GM18868 (cell line): Measurements from ENCODE around the gene TBX3.

Experiments
- ATAC-seq: cut with Tn5 transposase; IDR thresholded peaks from one replicate; pipeline ENCODE4 v1.9.1; 2021; ENCODE audit warnings: mild to moderate bottlenecking, moderate library complexity; ENCODE audit not compliant: unreplicated experiment

TBX3 gene

DNA sequence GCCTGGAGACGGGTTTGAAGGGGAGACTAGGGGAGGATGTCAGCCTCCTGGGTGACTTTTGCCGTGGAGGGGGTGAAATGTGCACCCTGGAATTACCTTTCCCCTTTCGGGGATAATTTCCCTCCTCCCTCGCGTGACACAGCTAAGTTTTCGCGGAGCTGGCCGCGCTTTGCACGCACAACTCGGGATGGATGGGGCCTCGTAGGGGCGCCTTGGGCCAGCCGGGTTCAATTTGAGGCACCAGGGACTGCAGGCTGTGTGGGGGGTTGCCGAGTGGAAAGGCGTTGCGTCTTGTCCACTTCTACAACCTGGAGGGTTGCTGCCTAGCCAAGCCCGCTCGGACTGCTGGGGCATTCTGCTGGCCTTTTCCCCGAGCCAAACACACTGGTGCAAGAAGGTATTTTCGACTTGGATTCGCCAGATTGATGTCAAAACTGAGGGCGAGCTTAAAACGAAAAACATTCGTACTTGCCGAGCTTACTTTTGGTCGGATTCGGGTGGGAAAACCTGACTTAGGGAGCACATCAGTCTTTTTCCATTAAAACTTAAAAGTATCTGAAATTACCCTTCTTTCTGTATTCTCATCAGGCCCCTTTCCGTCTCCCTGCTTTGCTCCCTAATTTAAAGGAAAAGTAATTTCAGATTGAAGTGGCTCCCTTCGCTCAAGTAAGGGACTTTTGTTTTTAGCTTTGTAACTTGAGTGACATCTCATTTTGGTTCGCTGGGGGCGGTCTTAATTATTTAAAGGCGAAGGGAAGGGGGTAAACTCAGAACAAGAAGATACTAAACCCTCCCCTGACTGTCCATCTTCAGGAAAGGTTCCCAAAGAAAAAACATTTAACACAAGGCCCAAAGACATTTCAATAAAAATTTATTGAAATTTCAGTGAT lies 14.3 kb downstream of the TBX3 start:
- ATAC-seq, result no peak

DNA sequence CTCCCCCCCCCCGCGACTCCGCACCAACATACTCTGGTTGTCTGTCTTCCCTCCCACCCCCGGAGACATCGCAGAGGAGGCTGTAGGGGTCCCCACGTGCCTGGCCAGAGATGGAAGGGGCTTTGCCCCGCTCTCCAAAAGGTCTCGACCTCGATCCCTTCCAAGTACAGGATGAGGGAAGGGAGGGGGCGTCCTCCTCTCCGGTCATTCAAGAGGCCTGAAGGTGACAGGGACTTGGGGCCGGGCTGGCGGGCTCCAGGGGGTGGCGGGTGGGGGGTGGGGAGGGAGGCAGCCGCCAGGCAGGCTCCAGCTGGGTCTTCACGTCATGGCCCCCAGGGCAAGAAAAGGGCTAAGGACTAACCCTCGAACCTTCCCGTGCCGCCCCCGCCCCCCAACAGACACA lies 15.1 kb downstream of the TBX3 start:
- no peak for ATAC-seq

DNA sequence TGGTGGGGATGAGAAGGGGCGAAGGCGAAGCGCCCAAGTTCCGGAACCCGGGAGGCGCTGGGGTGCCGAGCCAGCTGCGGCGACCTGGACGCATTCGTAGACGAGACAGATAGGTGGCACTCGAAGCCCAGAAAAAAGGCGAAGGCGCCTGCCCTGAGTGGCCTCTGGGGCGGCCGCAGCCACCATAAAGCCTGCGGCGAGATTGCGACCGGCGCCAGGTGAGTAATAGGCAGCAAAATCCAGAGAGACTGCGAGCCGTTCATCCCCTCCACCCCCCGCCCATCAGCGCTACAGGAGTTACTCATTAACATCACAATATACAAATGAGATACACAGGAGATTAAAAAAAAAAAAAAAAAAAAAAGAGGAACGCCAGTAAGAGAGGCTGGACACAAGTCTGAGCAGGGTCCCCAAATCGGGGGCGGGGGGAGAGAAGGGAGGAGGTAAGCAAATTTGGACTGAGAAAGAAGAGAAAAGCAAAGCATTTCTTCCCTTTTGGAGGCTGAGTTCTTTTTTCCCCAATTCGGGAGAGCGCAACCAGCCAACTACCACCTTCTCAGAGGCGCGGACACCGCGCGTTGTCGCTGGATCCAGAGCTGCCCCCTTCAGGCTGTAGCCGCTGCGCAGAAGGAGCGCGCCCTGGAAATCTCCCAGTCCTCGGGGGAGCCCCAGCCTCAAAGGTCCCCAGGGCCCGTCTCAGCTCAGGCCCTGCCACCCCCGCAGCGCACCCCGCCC lies 15.7 kb downstream of the TBX3 start:
- ATAC-seq, result no peak

DNA sequence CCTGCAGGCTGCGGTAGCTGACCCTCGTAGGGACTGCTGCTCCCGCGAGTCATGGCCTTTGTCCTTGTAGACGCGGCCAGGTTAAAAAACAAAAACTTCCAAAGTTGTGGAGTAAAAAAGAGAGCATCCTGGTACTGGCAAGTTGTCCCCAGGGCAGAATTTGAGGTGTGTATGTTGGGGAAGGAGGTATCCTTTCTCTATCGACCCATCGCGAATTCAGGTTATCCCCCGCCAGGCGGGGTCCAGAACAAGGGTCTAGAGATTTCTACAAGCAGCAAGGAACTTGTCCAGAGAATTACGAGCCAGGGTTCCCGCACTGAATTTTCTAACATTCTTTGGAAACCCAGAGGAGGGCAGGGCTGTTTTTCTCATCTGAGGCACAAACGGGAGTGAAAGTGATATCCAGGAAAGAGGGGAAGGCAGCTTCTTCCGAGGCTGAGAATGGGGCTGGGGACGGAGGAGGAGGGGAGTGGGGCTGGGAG lies 16.3 kb downstream of the TBX3 start:
- no peak for ATAC-seq

DNA sequence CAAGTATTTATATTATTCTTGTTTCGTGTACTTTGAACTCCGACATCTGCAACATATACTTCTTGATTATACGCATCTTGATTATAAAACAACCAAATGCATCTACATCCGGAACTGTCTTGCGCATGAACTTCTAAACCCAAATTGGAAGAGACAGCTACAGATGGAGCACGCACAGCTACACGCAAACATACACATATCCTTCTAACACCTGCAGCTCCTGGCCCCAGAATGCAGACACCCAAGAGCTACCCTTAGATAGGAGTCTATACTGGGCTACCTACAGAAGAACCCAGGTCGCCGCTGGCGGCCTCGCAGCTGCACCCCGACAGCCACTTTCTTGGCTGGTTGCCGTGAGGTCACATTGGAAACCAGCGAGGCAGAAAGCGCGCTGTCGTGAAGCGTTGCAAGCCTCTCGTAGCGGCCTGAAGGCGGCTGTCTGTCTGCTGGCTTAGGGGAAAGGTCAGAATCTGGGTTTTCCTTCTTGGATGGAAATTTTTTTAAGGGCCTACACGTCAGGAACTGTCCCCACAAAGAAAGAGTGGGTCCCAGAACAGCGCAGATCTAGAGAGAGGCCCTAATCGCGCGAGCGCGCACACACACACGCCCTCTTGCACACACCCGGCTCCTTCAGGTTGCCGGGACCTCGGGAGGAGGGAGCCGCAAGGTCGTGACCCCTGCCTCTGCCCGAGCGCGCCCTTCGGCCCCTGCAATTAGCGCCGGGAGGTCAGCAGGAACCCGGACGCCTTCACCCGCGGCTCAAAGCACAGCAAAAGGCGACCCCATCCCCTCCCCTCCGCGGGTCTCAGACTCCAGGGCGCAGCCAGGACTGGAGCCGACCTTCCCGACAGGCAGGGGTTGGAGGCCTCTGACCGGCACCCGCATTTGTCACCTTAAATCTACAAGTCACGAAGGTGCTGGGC lies 17.0 kb downstream of the TBX3 start:
- no peak for ATAC-seq

DNA sequence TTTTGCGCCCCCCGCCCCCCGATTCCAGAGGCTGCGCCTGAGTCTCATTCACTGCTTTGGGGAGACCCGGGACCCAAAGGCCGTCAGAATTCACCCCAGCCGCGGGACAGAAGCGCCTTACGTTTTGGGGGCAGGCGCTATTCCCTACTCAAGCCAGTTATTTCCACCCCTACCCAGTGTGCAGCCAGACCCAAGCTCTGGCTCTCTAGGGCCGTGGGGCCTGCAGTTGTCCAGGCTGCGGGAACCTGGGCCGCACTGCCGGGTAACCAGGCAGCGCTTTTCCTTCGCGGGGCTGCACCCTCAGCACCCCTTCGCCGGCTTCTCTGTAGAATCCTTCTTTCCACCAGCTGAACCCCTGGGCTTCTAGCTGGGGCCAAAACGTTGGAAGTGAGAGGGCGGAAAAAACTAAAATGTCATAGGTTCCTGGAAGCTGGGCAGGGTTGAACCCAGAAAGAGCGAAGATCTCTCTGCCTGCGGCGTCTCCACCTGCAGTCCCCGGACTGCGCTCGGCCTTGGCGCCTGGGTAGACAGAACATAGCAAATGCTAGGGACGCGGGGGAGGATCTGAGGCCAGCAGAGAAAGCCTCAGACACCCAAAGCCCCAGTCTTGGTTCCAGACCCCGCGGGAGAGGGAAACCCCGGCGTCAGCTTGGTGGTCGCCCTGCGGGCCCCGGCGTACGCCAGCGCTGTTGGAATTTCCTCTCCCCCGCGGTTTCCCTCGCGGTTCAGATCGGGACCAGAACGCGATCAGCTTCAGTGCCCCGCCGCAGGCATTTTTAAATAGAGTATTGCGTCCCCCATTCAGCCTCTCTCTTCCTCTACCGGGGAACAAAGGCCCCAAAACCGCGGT lies 18.3 kb downstream of the TBX3 start:
- ATAC-seq, result no peak

DNA sequence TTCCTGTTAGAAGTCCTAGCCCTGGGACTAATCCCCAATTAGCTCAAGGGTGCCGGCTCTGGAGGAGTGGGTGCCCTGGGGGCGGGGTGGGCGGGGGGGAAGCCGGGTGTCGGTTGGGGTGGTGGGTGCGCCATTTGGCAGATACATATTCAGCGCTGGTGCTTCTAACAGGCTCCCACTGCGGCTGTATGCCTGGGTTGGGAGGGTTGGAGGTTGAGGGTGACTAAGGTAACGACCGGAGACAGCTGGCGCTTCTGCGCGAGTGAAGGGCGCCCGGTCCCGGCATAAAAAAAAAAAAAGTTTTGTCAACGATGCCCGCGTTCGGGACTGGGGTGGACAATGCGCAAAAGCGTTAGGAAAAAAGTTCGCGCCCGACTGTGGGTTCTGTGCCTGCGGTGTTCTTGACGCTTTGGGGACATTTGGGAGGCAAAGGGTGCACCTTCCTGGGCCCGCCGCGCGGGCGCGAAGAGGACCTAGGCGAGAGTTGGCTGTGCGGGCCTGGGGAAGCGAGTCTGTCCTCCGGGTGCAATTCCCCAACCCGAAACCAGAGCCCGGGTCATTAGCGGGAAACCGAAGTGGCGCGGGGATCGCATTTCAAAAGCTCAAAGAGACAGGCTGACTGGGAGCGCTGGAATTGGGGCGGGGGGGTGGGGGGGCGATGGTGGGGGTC lies 19.2 kb downstream of the TBX3 start:
- ATAC-seq, result no peak

DNA sequence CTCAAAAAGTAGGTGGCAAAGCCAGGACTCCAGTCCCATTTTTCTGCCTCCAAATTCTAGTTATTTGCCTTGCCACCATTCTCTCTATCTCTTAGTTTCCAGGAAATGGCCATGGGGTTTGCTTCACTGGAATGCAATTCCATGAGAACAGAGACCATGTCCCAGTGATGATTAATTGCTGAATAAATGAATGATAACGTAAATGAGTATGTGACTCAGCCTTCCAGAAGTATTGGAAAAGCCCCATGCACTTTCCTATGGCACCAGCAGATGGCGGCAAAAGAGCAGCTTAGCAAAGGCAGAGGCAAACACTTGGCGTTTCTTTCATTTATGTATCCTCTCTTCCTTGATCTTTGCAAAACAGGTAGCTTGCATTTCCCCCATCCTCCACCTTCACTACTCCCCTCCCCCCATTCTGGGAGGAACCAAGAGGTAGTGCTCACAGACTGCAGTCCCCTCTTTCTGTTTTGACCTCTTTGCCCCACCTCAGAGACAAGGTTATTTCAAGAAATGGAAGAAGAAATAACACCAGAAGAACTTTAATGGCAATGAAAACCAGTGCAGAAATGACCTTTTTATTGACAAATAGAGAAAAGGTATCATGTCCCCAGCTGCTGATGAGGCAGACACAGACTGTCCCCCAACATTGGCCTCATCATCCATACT lies 21.3 kb downstream of the TBX3 start:
- no peak for ATAC-seq

DNA sequence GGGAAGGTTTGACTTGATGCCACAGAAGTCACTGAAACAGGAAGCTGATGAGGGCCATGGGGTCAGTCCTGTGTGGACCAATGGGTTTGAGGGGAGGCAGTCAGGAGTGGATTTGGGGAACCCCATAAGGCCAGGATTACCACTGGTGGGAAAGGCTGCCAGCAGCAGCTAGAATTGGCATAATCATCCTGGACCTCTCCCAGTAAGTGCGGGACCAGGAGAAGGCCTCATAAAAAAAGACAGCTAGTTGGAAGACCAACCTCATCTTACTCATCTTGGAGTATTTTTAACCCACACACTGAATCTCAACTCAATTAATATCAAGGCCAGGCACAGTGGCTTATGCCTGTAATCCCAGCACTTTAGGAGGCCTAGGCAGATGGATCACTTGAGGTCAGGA lies 22.7 kb downstream of the TBX3 start:
- ATAC-seq, result no peak

DNA sequence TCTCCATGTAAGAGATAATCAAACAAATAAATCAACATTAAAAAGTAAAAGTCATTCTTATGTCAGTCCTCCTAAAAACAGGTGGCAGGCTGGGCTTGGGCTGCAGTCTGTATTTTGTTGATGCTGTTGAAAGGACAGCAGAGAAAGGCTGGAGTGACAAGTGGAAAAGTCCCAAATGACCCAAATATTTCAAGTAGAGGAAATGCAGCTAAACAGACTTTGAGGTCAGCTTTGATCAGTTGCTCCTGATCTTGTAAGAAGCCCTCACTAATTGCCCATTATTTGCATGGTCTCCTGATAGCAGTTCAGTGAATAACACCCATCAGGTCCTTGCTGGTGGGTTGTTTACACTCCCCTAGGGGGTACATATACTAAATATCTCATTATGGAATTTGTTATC lies 24.9 kb downstream of the TBX3 start:
- ATAC-seq, result no peak

DNA sequence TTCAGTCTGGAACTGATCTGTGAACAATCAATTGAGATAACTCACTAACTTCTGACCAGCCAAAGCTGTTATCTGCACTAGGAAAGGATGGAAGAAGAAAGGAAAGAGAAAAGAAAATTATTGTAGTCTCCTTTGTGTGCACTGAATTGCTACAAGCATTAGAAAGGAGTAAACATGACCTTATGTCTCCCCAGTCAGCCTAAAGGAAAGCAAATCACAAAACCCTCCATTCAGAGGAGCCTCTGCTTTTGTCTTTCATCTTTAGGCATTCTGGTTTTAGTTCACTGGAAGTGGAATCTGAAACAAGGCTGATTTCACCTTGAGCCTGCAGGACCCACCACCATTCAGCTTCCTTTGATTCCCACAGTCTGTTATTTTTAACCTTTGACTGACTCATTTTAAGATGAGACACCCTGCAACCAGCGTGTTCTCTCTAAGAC lies 26.0 kb downstream of the TBX3 start:
- ATAC-seq, result no peak

DNA sequence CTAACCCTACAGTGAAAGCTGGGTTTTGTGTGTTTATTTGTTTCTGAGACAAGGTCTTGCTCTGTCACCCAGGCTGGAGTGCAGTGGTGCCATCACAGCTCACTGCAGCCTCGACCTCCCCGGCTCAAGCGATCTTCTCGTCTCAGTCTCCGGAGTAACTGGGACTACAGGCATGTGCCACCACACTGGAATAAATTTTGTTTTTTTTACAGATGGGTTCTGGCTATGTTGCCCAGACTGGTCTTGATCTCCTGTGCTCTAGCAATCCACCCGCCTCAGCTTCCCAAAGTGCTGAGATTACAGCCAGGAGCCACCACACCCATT lies 26.4 kb downstream of the TBX3 start:
- no peak for ATAC-seq

DNA sequence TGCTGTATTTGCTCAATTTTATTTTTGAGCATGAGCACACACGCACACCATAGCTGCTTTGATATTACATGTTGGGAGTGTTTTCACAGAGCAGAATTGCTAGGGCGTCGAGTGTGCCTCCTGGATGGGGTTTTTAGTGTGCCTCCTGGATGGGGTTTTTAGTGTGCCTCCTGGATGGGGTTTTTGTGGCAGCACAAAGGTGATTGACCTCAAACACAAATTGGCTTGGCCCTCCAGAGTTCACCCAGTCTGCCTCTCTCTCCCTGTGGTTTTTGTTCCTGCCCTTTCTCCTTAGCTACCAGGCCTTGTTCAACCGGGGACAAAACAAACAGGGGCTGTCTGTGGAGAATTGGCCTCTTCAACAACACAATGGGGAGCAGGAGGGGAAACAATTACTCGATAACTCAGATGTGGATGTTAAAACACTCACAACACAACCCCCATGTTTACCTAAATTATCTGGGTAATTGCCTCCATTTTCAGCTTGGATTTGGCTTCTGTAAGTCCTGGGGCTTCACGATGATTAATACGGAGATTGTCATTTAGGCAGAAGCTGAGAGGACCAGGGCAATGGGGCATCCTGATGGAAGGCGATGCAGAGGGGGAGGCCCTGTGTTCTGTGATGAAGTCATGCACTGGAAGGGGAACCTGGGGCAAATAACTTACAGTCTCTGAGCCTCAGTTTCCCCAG lies 26.9 kb downstream of the TBX3 start:
- no peak for ATAC-seq

DNA sequence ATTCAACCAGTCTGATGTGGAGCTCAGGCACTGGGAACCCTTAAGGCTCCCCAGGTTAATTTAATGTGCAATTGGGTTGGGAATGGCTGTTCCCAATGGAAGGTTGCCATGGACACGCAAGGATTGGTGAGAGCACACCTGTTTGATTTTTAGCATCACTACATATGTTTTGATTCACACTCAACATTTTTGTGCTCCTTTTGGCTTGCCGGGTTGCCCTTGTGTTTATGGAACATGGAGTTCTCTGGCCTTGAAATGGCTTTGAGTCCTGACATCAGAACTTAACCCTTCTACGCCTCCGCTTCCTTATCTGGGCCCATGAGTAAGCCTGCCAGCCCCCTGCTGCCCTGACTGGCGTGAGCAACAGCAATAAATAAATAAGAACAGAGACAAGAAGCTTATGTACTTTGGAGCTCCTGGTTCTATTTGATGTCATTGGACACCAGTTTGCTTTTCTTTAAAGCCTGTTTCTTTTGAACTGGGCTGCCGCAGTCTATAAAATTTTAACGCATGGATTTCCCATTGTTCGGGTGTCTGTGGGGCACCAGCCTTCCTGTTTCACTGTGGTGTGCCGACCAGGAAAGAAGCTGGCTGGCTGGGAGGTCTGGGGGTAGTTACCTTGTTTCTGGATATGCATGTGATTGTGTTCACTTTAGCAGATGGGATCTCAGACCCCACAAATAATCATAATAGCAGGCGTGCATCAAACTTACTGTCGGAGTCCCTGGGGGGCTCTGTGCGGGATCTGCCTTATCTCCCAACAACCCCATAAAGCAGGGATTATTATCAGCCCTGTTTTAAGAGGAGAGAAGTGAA lies 27.8 kb downstream of the TBX3 start:
- no peak for ATAC-seq

DNA sequence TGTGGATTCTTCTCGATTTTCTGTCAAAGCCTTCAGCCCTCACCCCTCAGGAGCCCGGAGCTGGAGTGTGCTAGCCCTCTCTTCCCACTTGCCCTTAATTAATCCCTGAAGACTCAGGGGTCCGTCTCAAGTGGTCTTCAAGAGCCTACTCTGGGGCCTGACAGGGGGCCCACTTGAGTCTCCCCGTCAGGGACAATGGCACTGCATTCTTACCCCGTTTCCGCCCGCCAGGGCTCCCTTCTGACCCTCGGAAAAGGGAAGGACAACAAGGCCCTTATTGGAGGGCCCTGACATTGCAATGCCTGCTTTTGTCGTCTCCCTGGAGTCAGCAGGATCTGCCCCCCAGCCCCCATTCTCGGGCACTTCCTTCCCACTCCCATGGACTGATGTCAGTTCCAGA lies 34.4 kb downstream of the TBX3 start:
- no peak for ATAC-seq

DNA sequence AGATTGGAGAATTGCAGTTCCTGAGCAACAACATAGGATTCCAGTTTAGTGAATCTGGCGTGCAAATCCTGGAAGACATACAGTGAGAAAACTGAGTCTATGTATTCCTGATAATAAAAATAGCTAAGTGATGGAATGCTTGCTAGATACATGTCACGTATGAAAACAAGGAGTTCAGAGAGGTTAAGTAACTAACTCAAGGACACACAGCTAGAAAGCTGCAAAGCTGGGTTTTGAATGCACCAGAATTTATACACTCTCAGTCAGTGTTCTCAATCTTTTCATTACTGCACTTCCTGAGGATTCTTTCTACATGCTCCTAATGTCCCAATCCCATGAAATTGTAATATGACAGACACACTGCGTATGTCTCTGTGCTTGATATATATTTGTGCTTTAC lies 35.3 kb downstream of the TBX3 start:
- no peak for ATAC-seq

DNA sequence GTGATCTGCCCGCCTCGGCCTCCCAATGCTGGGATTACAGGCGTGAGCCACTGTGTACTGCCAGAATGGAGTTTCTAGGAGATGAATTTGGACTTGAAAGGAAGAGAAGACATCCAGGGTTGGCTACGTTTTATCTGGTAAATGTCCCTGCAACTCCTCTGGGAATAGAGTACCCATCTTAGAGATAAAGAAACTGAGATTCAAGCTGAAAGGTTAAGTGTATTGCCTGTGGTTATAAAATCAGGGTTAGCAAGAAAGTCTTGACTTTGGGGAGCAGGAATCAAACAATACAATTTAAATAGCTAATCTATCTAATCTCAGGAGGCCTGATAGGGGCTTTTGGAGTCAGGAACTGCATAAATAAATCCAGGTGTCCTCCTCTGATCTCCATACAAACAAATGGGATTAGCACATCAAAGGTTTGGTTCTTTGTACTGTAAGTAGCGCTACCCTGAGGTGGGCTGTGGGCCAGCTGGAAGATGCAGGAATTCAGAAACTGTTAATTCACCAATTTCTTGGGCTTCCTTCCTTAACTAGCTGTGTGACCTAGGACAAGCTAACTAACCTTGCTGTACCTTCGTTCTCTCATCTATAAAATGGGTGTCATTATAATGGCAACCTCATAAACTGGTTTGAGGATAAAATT lies 45.1 kb downstream of the TBX3 start:
- no peak for ATAC-seq
